ENCODE results near the gene OTOF. TPM values are rescaled to one million over a fixed set of nuclear protein-coding genes. Genes with fewer than 3 reads are reported as not detected.
A peak's percentile ranks its signal among the peaks of the same experiment; 100 is the strongest.

OTOF gene
- total RNA-seq, 1 donor from 2014 or later = 9.8 TPM

GRCh38 chr2:26414311-26414710 lies 63.6 kb downstream of the OTOF start:
- intact Hi-C loops (cut with micrococcal nuclease) = loop anchor here (5.0 kb wide), 1 partner anchor 67 kb away; the partner anchor contains the start of genes ADGRF3 and SELENOI
- Mint-ChIP-seq H3K9me3 (no peaks in the 10 kb centered on the region), H3K27me3 (ENCODE audit: low read depth) (peaks cover 13% of the 10 kb centered on the region), H3K36me3 (ENCODE audit: low read depth) (no peaks in the 10 kb centered on the region), H3K4me3 (ENCODE audit: low read depth) (no peak overlapping the region), H3K4me1 (ENCODE audit: low read depth) (peaks cover 9% of the 10 kb centered on the region), H3K27ac (no peak overlapping the region)
- no peak for DNase-seq (ENCODE audit: low spot score)

GRCh38 chr2:26412091-26412673 lies 65.7 kb downstream of the OTOF start:
- Mint-ChIP-seq H3K9me3 (no peaks in the 10 kb centered on the region), H3K4me3 (ENCODE audit: low read depth) (peak overlapping the region; percentile 63)

GRCh38 chr2:26411419-26411818 lies 66.5 kb downstream of the OTOF start:
- intact Hi-C loops (cut with micrococcal nuclease) = loop anchor here (5.0 kb wide), 1 partner anchor 64 kb away; the partner anchor contains the start of genes ADGRF3 and SELENOI
- H3K4me3 Mint-ChIP-seq (ENCODE audit: low read depth) = no peak overlapping the region
- peaks cover 9% of the 10 kb centered on the region for H3K4me1 Mint-ChIP-seq (ENCODE audit: low read depth)
- no peak for DNase-seq (ENCODE audit: low spot score)
- no peaks in the 10 kb centered on the region for H3K9me3 Mint-ChIP-seq
- no peaks in the 10 kb centered on the region for H3K36me3 Mint-ChIP-seq (ENCODE audit: low read depth)
- H3K27ac Mint-ChIP-seq = peak overlapping the region; percentile 40
- H3K27me3 Mint-ChIP-seq (ENCODE audit: low read depth) = peaks cover 11% of the 10 kb centered on the region

More at GRCh38 chr2:26412091-26412673, 65.7 kb downstream of the OTOF start:
- peak; percentile 11 for DNase-seq (ENCODE audit: low spot score)
- peak overlapping the region; percentile 40 for H3K27ac Mint-ChIP-seq
- H3K36me3 Mint-ChIP-seq (ENCODE audit: low read depth) = no peaks in the 10 kb centered on the region
- H3K4me1 Mint-ChIP-seq (ENCODE audit: low read depth) = peaks cover 9% of the 10 kb centered on the region
- intact Hi-C loops (cut with micrococcal nuclease) = loop anchor here (5.0 kb wide), 1 partner anchor 65 kb away; the partner anchor contains the start of genes ADGRF3 and SELENOI
- peaks cover 15% of the 10 kb centered on the region for H3K27me3 Mint-ChIP-seq (ENCODE audit: low read depth)

DNA sequence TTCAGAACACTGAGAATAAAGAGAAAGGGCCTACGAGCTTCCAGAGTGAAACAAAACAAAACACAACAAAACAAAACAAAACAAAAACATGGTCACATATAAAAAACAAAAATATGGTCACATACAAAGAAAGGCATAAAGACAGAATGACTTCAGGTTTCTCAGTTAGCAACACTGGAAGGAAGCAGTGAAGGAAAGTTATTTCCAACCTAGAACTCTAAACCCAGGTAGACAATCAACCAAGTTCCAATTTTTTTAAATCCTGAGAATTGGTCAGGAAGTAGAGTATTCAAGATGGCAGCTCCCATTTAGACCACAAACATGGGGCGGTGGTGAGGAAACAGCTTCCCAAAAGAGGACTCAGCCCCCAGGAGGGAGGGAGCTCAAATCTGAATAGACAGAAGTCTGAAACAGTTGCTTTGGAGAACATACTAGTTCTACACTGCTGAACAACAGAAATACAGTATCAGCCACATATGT lies 67.1 kb downstream of the OTOF start:
- peaks cover 10% of the 10 kb centered on the region for H3K27me3 Mint-ChIP-seq (ENCODE audit: low read depth)
- no peaks in the 10 kb centered on the region for H3K9me3 Mint-ChIP-seq
- H3K36me3 Mint-ChIP-seq (ENCODE audit: low read depth) = no peaks in the 10 kb centered on the region
- intact Hi-C loops (cut with micrococcal nuclease) = loop anchor here (5.0 kb wide), 1 partner anchor 64 kb away; the partner anchor contains the start of genes ADGRF3 and SELENOI
- no peak for DNase-seq (ENCODE audit: low spot score)
- H3K27ac Mint-ChIP-seq = no peak overlapping the region
- no peak overlapping the region for H3K4me3 Mint-ChIP-seq (ENCODE audit: low read depth)
- peaks cover 9% of the 10 kb centered on the region for H3K4me1 Mint-ChIP-seq (ENCODE audit: low read depth)

GRCh38 chr2:26409785-26410184 lies 68.1 kb downstream of the OTOF start:
- Mint-ChIP-seq H3K27ac (no peak overlapping the region), H3K36me3 (ENCODE audit: low read depth) (no peaks in the 10 kb centered on the region), H3K27me3 (ENCODE audit: low read depth) (peaks cover 14% of the 10 kb centered on the region), H3K9me3 (no peaks in the 10 kb centered on the region), H3K4me3 (ENCODE audit: low read depth) (no peak overlapping the region), H3K4me1 (ENCODE audit: low read depth) (peaks cover 9% of the 10 kb centered on the region)
- DNase-seq (ENCODE audit: low spot score) = no peak
- intact Hi-C loops (cut with micrococcal nuclease) = loop anchor here (5.0 kb wide), 1 partner anchor 62 kb away; the partner anchor contains the start of genes ADGRF3 and SELENOI

- H3K27ac Mint-ChIP-seq = no peak overlapping the region
- H3K4me1 Mint-ChIP-seq (ENCODE audit: low read depth) = peaks cover 9% of the 10 kb centered on the region
- H3K27me3 Mint-ChIP-seq (ENCODE audit: low read depth) = peaks cover 17% of the 10 kb centered on the region
- no peak for DNase-seq (ENCODE audit: low spot score)
- H3K4me3 Mint-ChIP-seq (ENCODE audit: low read depth) = no peak overlapping the region
- intact Hi-C loops (cut with micrococcal nuclease) = no loop called here
- H3K36me3 Mint-ChIP-seq (ENCODE audit: low read depth) = no peaks in the 10 kb centered on the region
- no peaks in the 10 kb centered on the region for H3K9me3 Mint-ChIP-seq
These were observed 70.4 kb downstream of the OTOF start for GRCh38 chr2:26407526-26407925.

Other genes starting within 250 kb of the OTOF start
- gene HADHA, start 233.5 kb downstream of the OTOF start, total RNA-seq = 134 and 137 TPM in 2 replicates
- gene HADHB, start 233.2 kb downstream of the OTOF start, total RNA-seq = 104 and 108 TPM in 2 replicates
- gene SELENOI, start 132.0 kb downstream of the OTOF start, total RNA-seq = 45.5 and 51.4 TPM in 2 replicates
- gene ADGRF3, start 131.3 kb downstream of the OTOF start, total RNA-seq = 1.6 and 3.1 TPM in 2 replicates
- gene DRC1, start 76.2 kb downstream of the OTOF start, total RNA-seq = not detected in 2 replicates
- not detected in 2 replicates for gene CIB4, start 163.2 kb upstream of the OTOF start, total RNA-seq
- not detected in 2 replicates for gene KCNK3, start 214.6 kb upstream of the OTOF start, total RNA-seq